Measurements from ENCODE around the gene SH2D3A. TPM values are rescaled to one million over a fixed set of nuclear protein-coding genes. Genes with fewer than 3 reads are reported as not detected.

Gene SH2D3A
- total RNA-seq, 1 donor from 2014 or later, result not detected

DNA sequence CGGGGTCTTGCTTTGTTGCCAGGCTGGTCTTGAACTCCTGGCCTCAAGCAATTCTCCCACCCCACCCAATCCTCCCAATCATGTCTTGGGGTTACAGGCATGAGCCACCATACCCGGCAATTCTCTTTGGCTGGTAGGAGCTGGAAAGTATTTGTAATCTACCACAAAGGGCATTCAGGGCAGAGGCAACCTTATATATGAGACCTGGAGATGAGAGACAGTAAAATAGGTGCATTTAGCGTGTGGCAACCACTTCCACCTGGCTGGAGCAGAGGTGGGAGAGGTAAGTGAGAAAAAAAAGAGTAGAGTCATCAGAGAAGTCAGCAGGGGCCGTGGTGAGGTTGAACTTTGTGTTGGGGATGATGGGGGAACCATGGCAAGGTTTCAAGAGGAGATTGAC, 42.0 kb upstream of the SH2D3A start:
- no peak for DNase-seq (ENCODE audit: low read depth, low spot score)
- no peak overlapping the region for H3K27ac Mint-ChIP-seq (ENCODE audit: unreplicated experiment)
- H3K27me3 Mint-ChIP-seq (ENCODE audit: low read depth), result peaks cover 18% of the 10 kb centered on the region
- H3K4me3 Mint-ChIP-seq, result no peak overlapping the region
- TF ChIP-seq, protein P1, sequence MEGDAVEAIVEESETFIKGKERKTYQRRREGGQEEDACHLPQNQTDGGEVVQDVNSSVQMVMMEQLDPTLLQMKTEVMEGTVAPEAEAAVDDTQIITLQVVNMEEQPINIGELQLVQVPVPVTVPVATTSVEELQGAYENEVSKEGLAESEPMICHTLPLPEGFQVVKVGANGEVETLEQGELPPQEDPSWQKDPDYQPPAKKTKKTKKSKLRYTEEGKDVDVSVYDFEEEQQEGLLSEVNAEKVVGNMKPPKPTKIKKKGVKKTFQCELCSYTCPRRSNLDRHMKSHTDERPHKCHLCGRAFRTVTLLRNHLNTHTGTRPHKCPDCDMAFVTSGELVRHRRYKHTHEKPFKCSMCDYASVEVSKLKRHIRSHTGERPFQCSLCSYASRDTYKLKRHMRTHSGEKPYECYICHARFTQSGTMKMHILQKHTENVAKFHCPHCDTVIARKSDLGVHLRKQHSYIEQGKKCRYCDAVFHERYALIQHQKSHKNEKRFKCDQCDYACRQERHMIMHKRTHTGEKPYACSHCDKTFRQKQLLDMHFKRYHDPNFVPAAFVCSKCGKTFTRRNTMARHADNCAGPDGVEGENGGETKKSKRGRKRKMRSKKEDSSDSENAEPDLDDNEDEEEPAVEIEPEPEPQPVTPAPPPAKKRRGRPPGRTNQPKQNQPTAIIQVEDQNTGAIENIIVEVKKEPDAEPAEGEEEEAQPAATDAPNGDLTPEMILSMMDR (conservative IDR thresholded peaks at IDR 0.05), result no peak
- H3K36me3 Mint-ChIP-seq (ENCODE audit: low read depth), result peaks cover 6% of the 10 kb centered on the region
- peaks cover 12% of the 10 kb centered on the region for H3K9me3 Mint-ChIP-seq
- H3K4me1 Mint-ChIP-seq, result peaks cover 6% of the 10 kb centered on the region

DNA sequence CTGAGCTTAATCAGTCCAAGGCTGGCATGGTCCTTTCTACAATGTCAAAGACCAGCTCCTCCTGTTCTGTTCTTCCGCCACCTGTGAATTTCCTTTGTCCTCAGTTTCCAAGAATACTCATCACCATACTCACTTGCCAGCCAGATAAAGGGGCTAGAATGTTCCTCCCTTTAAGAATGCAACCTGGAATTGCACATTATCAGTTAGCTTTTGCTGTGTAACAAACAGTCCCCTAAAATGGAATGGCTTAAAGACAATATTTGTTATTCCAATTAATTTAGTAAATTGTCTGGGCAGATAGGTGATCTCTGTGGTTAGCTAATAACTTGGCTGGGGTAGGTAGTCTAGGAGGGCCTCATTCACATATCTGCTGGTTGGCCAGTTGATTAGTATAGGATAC, 41.3 kb upstream of the SH2D3A start:
- H3K4me1 Mint-ChIP-seq, result peaks cover 6% of the 10 kb centered on the region
- H3K4me3 Mint-ChIP-seq, result no peak overlapping the region
- DNase-seq (ENCODE audit: low read depth, low spot score), result no peak
- H3K27ac Mint-ChIP-seq (ENCODE audit: unreplicated experiment), result no peak overlapping the region
- TF ChIP-seq, protein P1 (conservative IDR thresholded peaks at IDR 0.05), result no peak
- H3K27me3 Mint-ChIP-seq (ENCODE audit: low read depth), result peaks cover 18% of the 10 kb centered on the region
- H3K9me3 Mint-ChIP-seq, result peaks cover 12% of the 10 kb centered on the region
- H3K36me3 Mint-ChIP-seq (ENCODE audit: low read depth), result peaks cover 6% of the 10 kb centered on the region

DNA sequence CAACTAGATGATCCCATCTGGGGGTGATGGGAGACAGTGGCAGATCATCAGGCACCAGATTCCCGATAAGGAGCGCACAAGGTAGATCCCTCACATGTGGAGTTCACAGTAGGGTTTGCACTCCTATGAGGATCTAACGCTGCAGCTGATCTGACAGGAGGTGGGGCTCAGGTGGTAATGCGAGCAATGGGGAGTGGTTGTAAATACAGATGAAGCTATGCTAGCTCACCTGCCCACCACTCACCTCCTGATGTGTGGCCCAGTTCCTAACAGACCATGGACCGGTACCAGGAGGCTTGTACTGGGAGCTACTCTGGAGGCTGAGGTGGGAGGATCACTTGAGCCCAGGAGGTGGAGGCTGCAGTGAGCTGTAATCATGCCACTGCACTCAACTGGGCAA, 40.1 kb upstream of the SH2D3A start:
- Mint-ChIP-seq H3K9me3 (peaks cover 9% of the 10 kb centered on the region), H3K4me1 (peaks cover 10% of the 10 kb centered on the region), H3K4me3 (no peak overlapping the region), H3K27me3 (ENCODE audit: low read depth) (peaks cover 18% of the 10 kb centered on the region), H3K36me3 (ENCODE audit: low read depth) (peaks cover 3% of the 10 kb centered on the region), H3K27ac (ENCODE audit: unreplicated experiment) (no peak overlapping the region)
- TF ChIP-seq, protein P1 (conservative IDR thresholded peaks at IDR 0.05), result no peak
- no peak for DNase-seq (ENCODE audit: low read depth, low spot score)

DNA sequence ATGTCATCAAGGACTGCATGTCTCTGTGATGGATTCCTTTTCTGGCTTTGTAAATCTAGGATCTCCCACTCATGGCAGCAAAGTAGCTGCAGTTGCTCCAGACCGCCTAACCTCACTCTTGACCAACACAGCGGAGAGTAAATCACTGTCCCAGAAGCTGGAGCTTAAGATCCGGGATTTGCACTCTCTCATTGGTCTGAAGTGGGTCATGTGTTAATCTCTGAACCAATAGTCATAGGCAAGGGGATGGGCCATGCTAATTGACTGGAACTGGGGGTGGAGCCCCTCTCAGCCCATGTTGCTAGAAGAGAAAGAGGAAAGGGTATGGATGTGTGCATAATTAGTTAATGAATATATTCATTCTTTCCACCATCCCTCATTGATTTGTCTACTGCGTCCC, 39.3 kb upstream of the SH2D3A start:
- Mint-ChIP-seq H3K36me3 (ENCODE audit: low read depth) (no peaks in the 10 kb centered on the region), H3K27me3 (ENCODE audit: low read depth) (peaks cover 21% of the 10 kb centered on the region), H3K27ac (ENCODE audit: unreplicated experiment) (no peak overlapping the region), H3K4me3 (no peak overlapping the region), H3K9me3 (peaks cover 4% of the 10 kb centered on the region), H3K4me1 (peaks cover 9% of the 10 kb centered on the region)
- DNase-seq (ENCODE audit: low read depth, low spot score), result no peak
- TF ChIP-seq, protein P1 (conservative IDR thresholded peaks at IDR 0.05), result no peak

DNA sequence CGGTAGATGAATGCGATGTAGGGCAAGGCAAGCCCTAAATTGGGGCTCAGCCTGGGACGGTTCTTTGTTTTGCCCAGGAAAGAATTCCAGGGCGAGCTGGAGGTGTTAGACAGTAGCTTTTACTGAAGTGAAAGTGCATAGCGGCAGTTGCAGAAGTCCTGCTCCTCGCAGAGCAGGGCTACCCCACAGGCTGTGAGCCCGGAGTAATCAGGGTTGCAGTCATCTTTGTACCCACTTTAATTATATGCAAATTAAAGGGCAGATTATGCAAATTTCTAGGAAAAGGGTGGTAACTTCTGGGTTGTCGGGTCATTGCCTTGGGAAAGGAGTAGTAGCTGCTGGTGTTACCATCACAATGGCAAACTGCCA, 35.8 kb upstream of the SH2D3A start:
- DNase-seq (ENCODE audit: low read depth, low spot score), result no peak
- TF ChIP-seq, protein P1 (conservative IDR thresholded peaks at IDR 0.05), result no peak
- no peaks in the 10 kb centered on the region for H3K36me3 Mint-ChIP-seq (ENCODE audit: low read depth)
- H3K4me3 Mint-ChIP-seq, result no peak overlapping the region
- peaks cover 10% of the 10 kb centered on the region for H3K27me3 Mint-ChIP-seq (ENCODE audit: low read depth)
- H3K4me1 Mint-ChIP-seq, result peaks cover 9% of the 10 kb centered on the region
- H3K27ac Mint-ChIP-seq (ENCODE audit: unreplicated experiment), result no peak overlapping the region
- peaks cover 2% of the 10 kb centered on the region for H3K9me3 Mint-ChIP-seq
